Activated T-cell treated with anti-CD3 and anti-CD28 coated beads, Interleukin-2, amount 50 U/mL, for 1 hour (primary cell): ENCODE data around the gene TFAM.
A peak's percentile ranks its signal among the peaks of the same experiment; 100 is the strongest.

Source experiments
- DNase-seq: peaks from one replicate; pipeline ENCODE4 v3.0.0-alpha.2; 2020

Gene TFAM

GRCh38 chr10:58384999-58385783, at the start of gene TFAM:
Gene TFAM, plus strand, starts transcription at chr10:58385410. Its CDS starts 138 bp downstream, at chr10:58385548.
- DNase-seq: peak; percentile 98

GRCh38 chr10:58336242-58336641, 49.0 kb upstream of the TFAM start:
- DNase-seq: no peak

- DNase-seq: no peak
These were observed 43.8 kb upstream of the TFAM start for GRCh38 chr10:58341422-58341821.

GRCh38 chr10:58341947-58342346, 43.3 kb upstream of the TFAM start:
- DNase-seq: no peak

- DNase-seq: no peak
These were observed 37.2 kb upstream of the TFAM start for GRCh38 chr10:58347967-58348366.

GRCh38 chr10:58348571-58349033, 36.6 kb upstream of the TFAM start:
- no peak for DNase-seq

- DNase-seq: no peak
These were observed 35.2 kb upstream of the TFAM start for GRCh38 chr10:58350023-58350422.

GRCh38 chr10:58350619-58351323, 34.4 kb upstream of the TFAM start:
- DNase-seq: no peak

GRCh38 chr10:58351616-58352578, 33.3 kb upstream of the TFAM start:
- no peak for DNase-seq

GRCh38 chr10:58352956-58353610, 32.1 kb upstream of the TFAM start:
- DNase-seq: no peak

GRCh38 chr10:58356756-58357155, 28.5 kb upstream of the TFAM start:
- DNase-seq: no peak

GRCh38 chr10:58358314-58358933, 26.8 kb upstream of the TFAM start:
- no peak for DNase-seq

GRCh38 chr10:58358947-58359346, 26.3 kb upstream of the TFAM start:
- no peak for DNase-seq

- no peak for DNase-seq
These were observed 25.7 kb upstream of the TFAM start for GRCh38 chr10:58359541-58359940.

GRCh38 chr10:58360412-58361004, 24.7 kb upstream of the TFAM start:
- DNase-seq: no peak

GRCh38 chr10:58361353-58361752, 23.9 kb upstream of the TFAM start:
- no peak for DNase-seq

- no peak for DNase-seq
These were observed 23.0 kb upstream of the TFAM start for GRCh38 chr10:58362027-58362789.

- no peak for DNase-seq
These were observed 18.1 kb upstream of the TFAM start for GRCh38 chr10:58367069-58367468.

GRCh38 chr10:58371473-58371872, 13.7 kb upstream of the TFAM start:
- no peak for DNase-seq

- DNase-seq: no peak
These were observed 12.4 kb upstream of the TFAM start for GRCh38 chr10:58372607-58373441.
